Endothelial cell of umbilical vein (primary cell): ENCODE results near the gene RRAGD. TPM values are rescaled to one million over a fixed set of nuclear protein-coding genes. Genes with fewer than 3 reads are reported as not detected.

Experiments used
- BruUV-seq: library from RNA; stranded (reverse); fragments of 400-500 nt; replicated peaks from 2 replicates; lab custom pipeline; 2021; lab: Mats Ljungman, UMichigan
- CTCF ChIA-PET: fragments of 300-600, 350-600 bp; sonication (Branson Sonifier 250); formaldehyde crosslinking; loops from one replicate; lab custom pipeline; 2021; ENCODE audit warnings: antibody characterized with exemption, inconsistent platforms; lab: Charles Lee
- POLR2A ChIA-PET: fragments of 300-600, 350-600 bp; sonication (Branson Sonifier 250); formaldehyde crosslinking; loops from one replicate; lab custom pipeline; 2021; ENCODE audit warnings: antibody characterized with exemption, inconsistent platforms; lab: Charles Lee
- DNase-seq: peaks from one replicate; pipeline ENCODE4 v3.0.0-alpha.2; 2011; ENCODE audit warnings: low read depth, low spot score
- FAIRE-seq: peaks from 2 replicates; lab custom pipeline; 2011; peaks lifted over from hg19 to GRCh38; lab: Jason Lieb, UNC
- H2AFZ ChIP-seq: 2 replicates; pipeline ENCODE4 v1.6.0; 2012; ENCODE audit warnings: low read depth, low read length, control low read depth, inconsistent platforms
- H3K27ac ChIP-seq: 2 replicates; pipeline ENCODE4 v1.5.1; 2011; ENCODE audit warnings: low read depth, mild to moderate bottlenecking, control low read depth, low read length, moderate library complexity; ENCODE audit not compliant: insufficient read depth
- H3K27me3 ChIP-seq, 2 experiments: 2 replicates each; pipeline versions ENCODE4 v1.6.0 to v1.6.1; 2011; ENCODE audit warnings: low read length in 2 of 2, mixed read lengths in 1 of 2; ENCODE audit not compliant: control insufficient read depth in 2 of 2, insufficient read depth in 2 of 2
- H3K36me3 ChIP-seq, 2 experiments: 2 replicates in 1 of 2; 3 replicates in 1 of 2; pipeline ENCODE4 v1.5.1; 2011; ENCODE audit warnings: low read length in 2 of 2, mild to moderate bottlenecking in 1 of 2, moderate library complexity in 1 of 2; ENCODE audit not compliant: control insufficient read depth in 2 of 2, insufficient read depth in 2 of 2; ENCODE audit errors: extremely low read depth in 1 of 2
- H3K4me1 ChIP-seq: 3 replicates; pipeline ENCODE4 v1.5.1; 2011; ENCODE audit warnings: mild to moderate bottlenecking, low read length; ENCODE audit not compliant: control insufficient read depth, insufficient read depth; ENCODE audit errors: extremely low read depth
- H3K4me2 ChIP-seq: 2 replicates; pipeline ENCODE4 v1.6.1; 2011; ENCODE audit warnings: low read length, control low read depth, mixed read lengths; ENCODE audit not compliant: insufficient read depth
- H3K4me3 ChIP-seq, 3 experiments: fragments of 200-600 bp in 1 of 3; sonication (generic), shearing (Covaris generic) in 1 of 3; replicated peaks in 1 of 3; 2 replicates each; pipeline ENCODE4 v1.5.1; 2011 to 2016; ENCODE audit warnings: control low read depth in 3 of 3, low read length in 3 of 3, mild to moderate bottlenecking in 2 of 3, inconsistent platforms in 1 of 3, low read depth in 1 of 3, moderate library complexity in 1 of 3; ENCODE audit not compliant: insufficient read depth in 1 of 3
- H3K79me2 ChIP-seq: 2 replicates; pipeline ENCODE4 v1.6.0; 2012; ENCODE audit warnings: low read length, inconsistent platforms; ENCODE audit not compliant: control insufficient read depth, insufficient read depth
- H3K9ac ChIP-seq: replicated peaks from 2 replicates; pipeline ENCODE3; 2011; ENCODE audit warnings: low read length, control low read depth; ENCODE audit not compliant: insufficient read depth; ENCODE audit errors: extremely low read depth
- H3K9me1 ChIP-seq: replicated peaks from 3 replicates; pipeline ENCODE4 v1.6.0; 2011; ENCODE audit warnings: mild to moderate bottlenecking, low read length; ENCODE audit not compliant: control insufficient read depth, insufficient read depth; ENCODE audit errors: extremely low read depth
- H3K9me3 ChIP-seq: replicated peaks from 2 replicates; pipeline ENCODE4 v1.5.1; 2012; ENCODE audit warnings: low read length, inconsistent platforms; ENCODE audit not compliant: control insufficient read depth, insufficient read depth
- H4K20me1 ChIP-seq: replicated peaks from 2 replicates; pipeline ENCODE3; 2011; ENCODE audit warnings: mild to moderate bottlenecking, low read length; ENCODE audit not compliant: control insufficient read depth, insufficient read depth; ENCODE audit errors: extremely low read depth
- CTCF ChIP-seq, 2 donors: IDR thresholded peaks; 1 replicate in 1 of 2; 2 replicates in 1 of 2; pipeline ENCODE4 v1.5.1; 2011; ENCODE audit warnings: low read length in 2 of 2, mild to moderate bottlenecking in 2 of 2, moderate library complexity in 2 of 2, control low read depth in 1 of 2, inconsistent platforms in 1 of 2, low read depth in 1 of 2; ENCODE audit not compliant: insufficient read depth in 1 of 2; ENCODE audit errors: extremely low read depth in 1 of 2
- EZH2 ChIP-seq: IDR thresholded peaks from 2 replicates; pipeline ENCODE4 v1.6.1; 2012; ENCODE audit warnings: borderline replicate concordance, low read depth, mild to moderate bottlenecking, moderate library complexity, low read length, inconsistent platforms; ENCODE audit not compliant: severe bottlenecking
- FOS ChIP-seq: IDR thresholded peaks from 2 replicates; pipeline ENCODE4 v1.6.1; 2011; ENCODE audit warnings: mild to moderate bottlenecking, low read length, moderate library complexity, borderline replicate concordance; ENCODE audit not compliant: insufficient read depth
- GATA2 ChIP-seq: IDR thresholded peaks from 2 replicates; pipeline ENCODE4 v1.7.0; 2011; ENCODE audit warnings: low read depth, mild to moderate bottlenecking, moderate library complexity, mixed read lengths, low read length; ENCODE audit not compliant: insufficient read length, insufficient read depth
- JUN ChIP-seq: IDR thresholded peaks from 2 replicates; pipeline ENCODE4 v1.6.1; 2011; ENCODE audit warnings: borderline replicate concordance, low read depth; ENCODE audit not compliant: insufficient read length, insufficient read depth
- MAX ChIP-seq: IDR thresholded peaks from 2 replicates; pipeline ENCODE4 v1.6.1; 2011; ENCODE audit not compliant: insufficient read depth, insufficient read length
- MYC ChIP-seq: IDR thresholded peaks from one replicate; pipeline ENCODE4 v1.6.1; 2011; ENCODE audit warnings: mild to moderate bottlenecking, low read depth, low read length
- POLR2A ChIP-seq: IDR thresholded peaks from 2 replicates; pipeline ENCODE4 v1.6.1; 2012; ENCODE audit warnings: low read depth, mild to moderate bottlenecking, control low read depth, low read length
- POLR2AphosphoS5 ChIP-seq: IDR thresholded peaks from 2 replicates; pipeline ENCODE4 v1.6.1; 2012; ENCODE audit warnings: low read depth, mild to moderate bottlenecking, control low read depth, low read length, moderate library complexity; ENCODE audit not compliant: insufficient read depth
- dilution Hi-C: fragments of 300-500 bp; cut with MboI; formaldehyde crosslinking; loops from one replicate; pipeline ENCODE4 v1.15.0; 2019; ENCODE audit warnings: low sequenced_read_pairs; ENCODE audit not compliant: extremely low pct_ligation_motif_present
- intact Hi-C: fragments of 100-400 bp; cut with micrococcal nuclease; formaldehyde crosslinking; loops from one replicate; pipeline ENCODE4 v1.10.0; 2022
- polyA plus RNA-seq, 4 experiments: library from polyadenylated mRNA; depleted of rRNA in 3 of 4; stranded (reverse) in 3 of 4; unstranded in 1 of 4; fragments of >200 nt; gene quantifications; 2 replicates each; pipeline versions ENCODE4 v1.2.1 to v1.2.3, GENCODE V29; 2011 to 2012; ENCODE audit warnings: missing spikeins in 1 of 4
- total RNA-seq: library from RNA; stranded (reverse); gene quantifications from 2 replicates; pipeline ENCODE4 v1.2.3, GENCODE V29; 2021

Gene RRAGD
- total and polyA plus RNA-seq, 2 donors (not counting 3 experiments of a cell fraction or from before 2014, with no cell fraction given) = 0.07 to 2.0 TPM

GRCh38 chr6:89433252-89434149 is 21.4 kb upstream of the RRAGD start:
- Histone ChIP-seq H3K36me3 (no peaks in the 10 kb centered on the region), H3K4me1 (peaks cover 18% of the 10 kb centered on the region), H3K9me3 (no peaks in the 10 kb centered on the region), H3K9ac (no peak overlapping the region), H3K27ac (no peak overlapping the region), H2AFZ (peak overlapping the region; percentile 92), H4K20me1 (no peaks in the 10 kb centered on the region), H3K4me2 (peak overlapping the region; percentile 59), H3K79me2 (no peaks in the 10 kb centered on the region), H3K27me3 (peaks cover 2 to 7% of the 10 kb centered on the region in 2 experiments), H3K4me3 (peak overlapping the region; percentile 26 to 64 (median 52)), H3K9me1 (no peaks in the 10 kb centered on the region)
- intact Hi-C loops = loop anchor here (1.0 to 10.0 kb wide), 3 partner anchors 177 to 1041 kb away; partner anchors contain the start of gene MDN1
- dilution Hi-C loops = no loop called here
- CTCF ChIA-PET = interaction anchor here (1.0 to 2.0 kb wide), 10 partner anchors 7 to 288 kb away, joined by 3 to 40 read pairs (median 4); partner anchors contain the start of gene PM20D2
- FAIRE-seq (no peak), DNase-seq (no peak)
- BruUV-seq = no TSS peak
- no peak for TF ChIP-seq JUN
- TF ChIP-seq CTCF (IDR thresholded peaks at IDR 0.05; ENCODE audit: extremely low read depth in 1 of 2, insufficient read depth in 1 of 2, low read depth in 1 of 2, low read length in 2 of 2) = no peak
- no peak for TF ChIP-seq FOS
- no peak for TF ChIP-seq MYC
- no peak for TF ChIP-seq MAX
- TF ChIP-seq POLR2AphosphoS5 = no peak
- TF ChIP-seq EZH2 = no peak
- TF ChIP-seq POLR2A = no peak
- no peak for TF ChIP-seq GATA2
- POLR2A ChIA-PET = no interaction called here
